Sigmoid colon (tissue), 7 donors: ENCODE data around the gene YWHAE. TPM values are rescaled to one million over a fixed set of nuclear protein-coding genes. Genes with fewer than 3 reads are reported as not detected.

Experiments
- DNase-seq: peaks from one replicate; pipeline ENCODE4 v3.0.0-alpha.2; 2019
- H3K27ac ChIP-seq, 4 donors: fragments of 200-600 bp; sonication (generic); one replicate each; pipeline ENCODE4 v1.5.1; 2016 to 2019; ENCODE audit warnings: mild to moderate bottlenecking in 1 of 4
- H3K27me3 ChIP-seq, 3 donors: fragments of 200-600 bp; sonication (generic); one replicate each; pipeline ENCODE4 v1.5.1; 2019; ENCODE audit warnings: mild to moderate bottlenecking in 1 of 3
- H3K36me3 ChIP-seq, 4 donors: fragments of 200-600 bp; sonication (generic); one replicate each; pipeline ENCODE4 v1.5.1; 2016 to 2019
- H3K4me1 ChIP-seq, 4 donors: fragments of 200-600 bp; sonication (generic); one replicate each; pipeline ENCODE4 v1.5.1; 2017 to 2019
- H3K4me3 ChIP-seq, 4 donors: fragments of 200-600 bp; sonication (generic); one replicate each; pipeline ENCODE4 v1.5.1; 2017 to 2019; ENCODE audit warnings: mild to moderate bottlenecking in 2 of 4, moderate library complexity in 1 of 4
- H3K9me3 ChIP-seq, 4 donors: fragments of 200-600 bp in 3 of 4; sonication (generic) in 3 of 4; one replicate each; pipeline versions ENCODE4 v1.5.1 to v1.6.1; 2013 to 2019
- CTCF ChIP-seq, 4 experiments: fragments of 450-650 bp in 3 of 4; fragments of 200-600 bp in 1 of 4; IDR thresholded peaks; one replicate each; pipeline ENCODE4 v1.5.1; 2016 to 2019; ENCODE audit warnings: antibody characterized with exemption in 4 of 4, mild to moderate bottlenecking in 3 of 4, moderate library complexity in 2 of 4
- EP300 ChIP-seq, 4 donors: sonication (generic); formaldehyde crosslinking; IDR thresholded peaks; one replicate each; pipeline ENCODE4 v1.6.1; 2017; ENCODE audit warnings: antibody characterized with exemption in 4 of 4
- POLR2A ChIP-seq, 2 donors: fragments of 450-650 bp; IDR thresholded peaks; one replicate each; pipeline ENCODE4 v1.6.1; 2016; ENCODE audit warnings: antibody characterized with exemption in 2 of 2, mild to moderate bottlenecking in 2 of 2, moderate library complexity in 2 of 2
- POLR2AphosphoS5 ChIP-seq, 4 donors: sonication (generic); formaldehyde crosslinking; IDR thresholded peaks; one replicate each; pipeline ENCODE4 v1.6.1; 2017; ENCODE audit warnings: antibody characterized with exemption in 4 of 4
- WGBS, 2 donors: extraction: QIAGEN DNeasy Blood & Tissue Kit; methylation state at CpG; one replicate each; pipeline ENCODE4 v1.1.7; 2013; 5-methylcytosine and 5-hydroxymethylcytosine counted together
- intact Hi-C: fragments of 100-400 bp; cut with DNase I; formaldehyde crosslinking; loops from one replicate; pipeline ENCODE4 v1.15.1; 2023
- polyA plus RNA-seq, 3 donors: library from polyadenylated mRNA; stranded (reverse); fragments of 200-250 nt; gene quantifications; one replicate each; pipeline ENCODE4 v1.2.3, GENCODE V29; 2013
- total RNA-seq, 4 donors: library from RNA; depleted of rRNA; stranded (reverse); fragments of >200 nt; gene quantifications; one replicate each; pipeline ENCODE4 v1.1.0, GENCODE V29; 2016
- donor health status: healthy with polysubstance abuse.
- donor health status: Bipolar disorder and iron deficiency.
- donor health status: healthy.

YWHAE gene
- total and polyA plus RNA-seq, 7 donors = 312 to 507 (median 378) TPM

- H3K4me3 ChIP-seq = no peak overlapping the region
- H3K36me3 ChIP-seq = no peaks in the 10 kb centered on the region
- no peaks in the 10 kb centered on the region for H3K27me3 ChIP-seq
- no peak overlapping the region for H3K27ac ChIP-seq
- peaks cover 0 to 29% (median 18%) of the 10 kb centered on the region in 4 donors for H3K4me1 ChIP-seq
- DNase-seq = no peak
- TF ChIP-seq EP300 (IDR thresholded peaks at IDR 0.05) = no peak
- intact Hi-C loops = no loop called here
- 97 to 98% methylated on average over 4 of the region's 4 CpGs for WGBS, 2 donors
- no peaks in the 10 kb centered on the region for H3K9me3 ChIP-seq
Measured at GRCh38 chr17:1442187-1442586, 42.2 kb upstream of the YWHAE start.

GRCh38 chr17:1440921-1441320, 40.9 kb upstream of the YWHAE start:
- 94 to 97% methylated on average over 8 of the region's 8 CpGs for WGBS, 2 donors
- intact Hi-C loops = no loop called here
- peaks cover 0 to 37% (median 24%) of the 10 kb centered on the region in 4 donors for H3K4me1 ChIP-seq
- H3K36me3 ChIP-seq = peaks cover 0 to 11% (median 6%) of the 10 kb centered on the region in 4 donors
- TF ChIP-seq CTCF (IDR thresholded peaks at IDR 0.05) (no peak), POLR2AphosphoS5 (IDR thresholded peaks at IDR 0.05) (no peak), POLR2A (IDR thresholded peaks at IDR 0.05) (no peak), EP300 (IDR thresholded peaks at IDR 0.05) (no peak)
- H3K27ac ChIP-seq = no peak overlapping the region
- no peaks in the 10 kb centered on the region for H3K9me3 ChIP-seq
- H3K4me3 ChIP-seq = no peak overlapping the region
- H3K27me3 ChIP-seq = no peaks in the 10 kb centered on the region
- no peak for DNase-seq

GRCh38 chr17:1438593-1439083, 38.6 kb upstream of the YWHAE start:
- no peak for TF ChIP-seq POLR2A (IDR thresholded peaks at IDR 0.05)
- TF ChIP-seq CTCF (IDR thresholded peaks at IDR 0.05) = no peak
- TF ChIP-seq POLR2AphosphoS5 (IDR thresholded peaks at IDR 0.05) = no peak
- no peak for TF ChIP-seq EP300 (IDR thresholded peaks at IDR 0.05)
- peaks cover 0 to 58% (median 47%) of the 10 kb centered on the region in 4 donors for H3K4me1 ChIP-seq
- H3K27me3 ChIP-seq = no peaks in the 10 kb centered on the region
- intact Hi-C loops = loop anchor here (5.0 kb wide), 2 partner anchors 41 to 71 kb away; no protein-coding TSS in a partner anchor
- WGBS, 2 donors = 71 to 83% methylated on average over 11 of the region's 11 CpGs
- H3K27ac ChIP-seq = peak overlapping the region; percentile 4 to 72 (median 56)
- no peaks in the 10 kb centered on the region for H3K9me3 ChIP-seq
- H3K36me3 ChIP-seq = peaks cover 0 to 18% (median 8%) of the 10 kb centered on the region in 4 donors
- DNase-seq = no peak
- peak overlapping the region in 1 of 4 donors; percentile 4 for H3K4me3 ChIP-seq

- H3K4me1 ChIP-seq = peaks cover 0 to 86% (median 58%) of the 10 kb centered on the region in 4 donors
- H3K36me3 ChIP-seq = peaks cover 0 to 26% (median 8%) of the 10 kb centered on the region in 4 donors
Measured at GRCh38 chr17:1435326-1435725, 35.3 kb upstream of the YWHAE start.

More at GRCh38 chr17:1435326-1435725, 35.3 kb upstream of the YWHAE start:
- no peak for DNase-seq
- Histone ChIP-seq H3K9me3 (no peaks in the 10 kb centered on the region), H3K27me3 (no peaks in the 10 kb centered on the region), H3K27ac (peak overlapping the region in 3 of 4 donors; percentile 72 to 76 (median 74)), H3K4me3 (no peak overlapping the region)
- intact Hi-C loops = loop anchor here (5.0 kb wide), 2 partner anchors 38 to 68 kb away; no protein-coding TSS in a partner anchor
- WGBS, 2 donors = 79 to 82% methylated on average over 3 of the region's 3 CpGs
- TF ChIP-seq POLR2AphosphoS5 (IDR thresholded peaks at IDR 0.05) = peak in 3 of 4 donors; percentile 45 to 65 (median 50)
- no peak for TF ChIP-seq EP300 (IDR thresholded peaks at IDR 0.05)
- TF ChIP-seq POLR2A (IDR thresholded peaks at IDR 0.05) = no peak
- TF ChIP-seq CTCF (IDR thresholded peaks at IDR 0.05) = no peak
